B cell (primary cell): Measurements from ENCODE around the gene MEF2C.

Source experiments
- EZH2 ChIP-seq: IDR thresholded peaks from 2 replicates; pipeline ENCODE4 v1.6.1; 2012; ENCODE audit warnings: borderline replicate concordance, low read depth, mild to moderate bottlenecking, moderate library complexity, low read length; ENCODE audit not compliant: insufficient read depth, poor library complexity, severe bottlenecking
- TF ChIP-seq, protein P1 (sequence below): fragments of 200-600 bp; IDR thresholded peaks from one replicate; pipeline ENCODE4 v1.8.0; 2022; ENCODE audit warnings: antibody characterized with exemption, mild to moderate bottlenecking

DNA sequence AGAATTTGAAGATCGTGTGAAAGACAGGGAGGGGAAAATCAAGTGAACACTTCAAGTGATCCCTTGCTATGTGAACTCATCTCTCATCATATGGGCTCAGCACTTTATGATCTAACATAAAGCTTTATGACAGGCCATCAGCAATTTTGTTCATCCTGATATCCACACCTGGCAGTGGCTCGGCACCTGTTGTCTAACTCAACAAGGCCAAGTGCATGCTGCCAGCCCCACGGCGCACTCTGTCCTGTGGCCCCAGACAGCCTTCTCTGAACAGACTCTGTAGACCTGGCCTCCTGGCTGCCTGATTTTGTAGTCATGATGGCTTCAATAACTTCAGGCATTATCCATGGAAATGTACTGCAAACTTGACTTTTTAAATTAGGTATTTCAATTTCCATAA, 106.3 kb downstream of the MEF2C start:
- TF ChIP-seq, protein P1, sequence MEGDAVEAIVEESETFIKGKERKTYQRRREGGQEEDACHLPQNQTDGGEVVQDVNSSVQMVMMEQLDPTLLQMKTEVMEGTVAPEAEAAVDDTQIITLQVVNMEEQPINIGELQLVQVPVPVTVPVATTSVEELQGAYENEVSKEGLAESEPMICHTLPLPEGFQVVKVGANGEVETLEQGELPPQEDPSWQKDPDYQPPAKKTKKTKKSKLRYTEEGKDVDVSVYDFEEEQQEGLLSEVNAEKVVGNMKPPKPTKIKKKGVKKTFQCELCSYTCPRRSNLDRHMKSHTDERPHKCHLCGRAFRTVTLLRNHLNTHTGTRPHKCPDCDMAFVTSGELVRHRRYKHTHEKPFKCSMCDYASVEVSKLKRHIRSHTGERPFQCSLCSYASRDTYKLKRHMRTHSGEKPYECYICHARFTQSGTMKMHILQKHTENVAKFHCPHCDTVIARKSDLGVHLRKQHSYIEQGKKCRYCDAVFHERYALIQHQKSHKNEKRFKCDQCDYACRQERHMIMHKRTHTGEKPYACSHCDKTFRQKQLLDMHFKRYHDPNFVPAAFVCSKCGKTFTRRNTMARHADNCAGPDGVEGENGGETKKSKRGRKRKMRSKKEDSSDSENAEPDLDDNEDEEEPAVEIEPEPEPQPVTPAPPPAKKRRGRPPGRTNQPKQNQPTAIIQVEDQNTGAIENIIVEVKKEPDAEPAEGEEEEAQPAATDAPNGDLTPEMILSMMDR, result no peak
- no peak for TF ChIP-seq EZH2
